Psoas muscle (tissue), 8 donors: ENCODE data around the gene PVRIG. TPM values are rescaled to one million over a fixed set of nuclear protein-coding genes. Genes with fewer than 3 reads are reported as not detected.
A peak's percentile ranks its signal among the peaks of the same experiment; 100 is the strongest.

Experiments used
- ATAC-seq, 4 donors: fragments of 200-7000 bp; cut with Tn5 transposase; one replicate each; pipeline ENCODE4 v1.9.1; 2020; ENCODE audit warnings: moderate library complexity in 3 of 4, mild to moderate bottlenecking in 2 of 4
- DNase-seq, 2 donors: peaks; one replicate each; pipeline ENCODE4 v3.0.0-alpha.2; 2020
- H3K27ac ChIP-seq: fragments of 200-600 bp; one replicate; pipeline ENCODE4 v1.8.0; 2022
- H3K27me3 ChIP-seq, 3 donors: fragments of 200-600 bp in 1 of 3; one replicate each; pipeline versions ENCODE4 v1.6.1 to v1.8.0; 2013 to 2022; ENCODE audit warnings: low read length in 2 of 3, mild to moderate bottlenecking in 2 of 3, moderate library complexity in 1 of 3; ENCODE audit not compliant: insufficient read depth in 3 of 3
- H3K36me3 ChIP-seq, 2 donors: fragments of 200-600 bp in 1 of 2; one replicate each; pipeline versions ENCODE4 v1.6.1 to v1.8.0; 2013 to 2022; ENCODE audit warnings: low read depth in 1 of 2, mild to moderate bottlenecking in 1 of 2, moderate library complexity in 1 of 2; ENCODE audit not compliant: insufficient read depth in 1 of 2
- H3K4me1 ChIP-seq: fragments of 200-600 bp; one replicate; pipeline ENCODE4 v1.8.0; 2022
- H3K4me3 ChIP-seq: fragments of 200-600 bp; one replicate; pipeline ENCODE4 v1.8.0; 2022; ENCODE audit warnings: mild to moderate bottlenecking
- H3K9me3 ChIP-seq: fragments of 200-600 bp; one replicate; pipeline ENCODE4 v1.8.0; 2022
- WGBS, 3 donors: extraction: QIAGEN DNeasy Blood & Tissue Kit; methylation state at CpG; one replicate each; pipeline versions ENCODE4 v1.1.6 to v1.1.7; 2013; 5-methylcytosine and 5-hydroxymethylcytosine counted together
- intact Hi-C, 2 donors: fragments of 100-400 bp; cut with DNase I; formaldehyde crosslinking; loops; one replicate each; pipeline versions ENCODE4 v1.11.0 to v1.14.2; 2022
- polyA plus RNA-seq, 3 donors: library from polyadenylated mRNA; stranded (reverse); fragments of 200-250 nt; gene quantifications; one replicate each; pipeline ENCODE4 v1.2.3, GENCODE V29; 2013
- total RNA-seq, 4 donors: library from RNA; stranded (reverse); fragmentation: NEBNext Ultra II Directional in 2 of 4; extraction: Animal tissue kit (Norgen Biotek cat#: 25700) in 2 of 4; gene quantifications; one replicate each; pipeline versions ENCODE4 v1.2.1 to v1.2.4, GENCODE V29; 2021 to 2023
- TF ChIP-seq, protein P1 (sequence below): fragments of 200-600 bp; IDR thresholded peaks from one replicate; pipeline ENCODE4 v1.8.0; 2022; ENCODE audit warnings: antibody characterized with exemption
- donor health status: healthy with polysubstance abuse.
- donor health status: DM: no; HTN: no; CAD: no; lungs with moderate emphysema.
- donor health status: Bipolar disorder and iron deficiency.
- donor health status: healthy.
- donor health status: DM: yes; HTN: yes; CAD: no.
- donor health status: DM: no; HTN: no; CAD: no.
- donor health status: DM: no; HTN: no; CAD: no.
- donor health status: DM: yes; HTN: yes; CAD: no.

The PVRIG gene
- total and polyA plus RNA-seq, 7 donors: 0.05 to 0.61 (median 0.10) TPM; not detected in 3

DNA sequence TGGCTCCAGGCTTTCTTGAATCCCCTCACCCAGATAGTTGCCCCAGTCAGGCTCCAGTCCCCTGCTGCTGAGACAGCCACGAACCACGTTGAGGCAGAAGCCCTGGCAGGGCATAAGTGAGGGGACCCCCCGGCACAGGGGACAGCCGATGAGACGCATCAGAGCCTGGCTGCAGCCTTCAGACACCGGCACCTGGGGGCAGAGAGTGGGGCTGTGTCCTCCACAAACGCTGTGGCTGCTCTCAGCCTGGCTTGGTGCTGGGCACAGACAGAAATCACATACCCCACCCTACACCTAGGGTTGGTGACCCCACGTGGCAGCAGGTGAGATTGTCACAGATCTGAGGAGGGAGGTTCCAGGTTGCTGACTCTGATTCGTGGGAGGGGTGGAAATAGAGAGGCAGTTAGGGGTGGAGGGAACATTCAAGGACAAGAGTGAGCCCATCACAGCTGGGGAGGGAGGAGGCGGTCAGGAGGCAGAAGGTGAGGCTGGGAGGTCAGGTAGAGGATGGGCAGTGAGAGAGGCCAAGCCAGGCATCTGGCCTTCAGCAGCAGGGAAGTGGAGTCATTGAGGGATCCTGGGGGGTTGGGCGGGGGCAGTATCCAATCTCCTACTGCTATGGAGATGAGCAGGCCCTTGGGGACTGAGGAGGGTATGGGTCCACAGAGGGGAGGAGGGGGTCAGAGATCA is 45.8 kb upstream of the PVRIG start:
- DNase-seq (no peak), ATAC-seq (no peak)
- no peaks in the 10 kb centered on the region for H3K9me3 ChIP-seq
- H3K4me3 ChIP-seq: no peak overlapping the region
- H3K27ac ChIP-seq: no peak overlapping the region
- peaks cover 6% of the 10 kb centered on the region for H3K4me1 ChIP-seq
- H3K36me3 ChIP-seq: no peaks in the 10 kb centered on the region
- peaks cover 0 to 39% (median 8%) of the 10 kb centered on the region in 3 donors for H3K27me3 ChIP-seq
- intact Hi-C loops: no loop called here
- whole genome bisulfite sequencing, 3 donors: 87 to 91% (median 88%) methylated on average over 11 of the region's 11 CpGs
- TF ChIP-seq, protein P1, sequence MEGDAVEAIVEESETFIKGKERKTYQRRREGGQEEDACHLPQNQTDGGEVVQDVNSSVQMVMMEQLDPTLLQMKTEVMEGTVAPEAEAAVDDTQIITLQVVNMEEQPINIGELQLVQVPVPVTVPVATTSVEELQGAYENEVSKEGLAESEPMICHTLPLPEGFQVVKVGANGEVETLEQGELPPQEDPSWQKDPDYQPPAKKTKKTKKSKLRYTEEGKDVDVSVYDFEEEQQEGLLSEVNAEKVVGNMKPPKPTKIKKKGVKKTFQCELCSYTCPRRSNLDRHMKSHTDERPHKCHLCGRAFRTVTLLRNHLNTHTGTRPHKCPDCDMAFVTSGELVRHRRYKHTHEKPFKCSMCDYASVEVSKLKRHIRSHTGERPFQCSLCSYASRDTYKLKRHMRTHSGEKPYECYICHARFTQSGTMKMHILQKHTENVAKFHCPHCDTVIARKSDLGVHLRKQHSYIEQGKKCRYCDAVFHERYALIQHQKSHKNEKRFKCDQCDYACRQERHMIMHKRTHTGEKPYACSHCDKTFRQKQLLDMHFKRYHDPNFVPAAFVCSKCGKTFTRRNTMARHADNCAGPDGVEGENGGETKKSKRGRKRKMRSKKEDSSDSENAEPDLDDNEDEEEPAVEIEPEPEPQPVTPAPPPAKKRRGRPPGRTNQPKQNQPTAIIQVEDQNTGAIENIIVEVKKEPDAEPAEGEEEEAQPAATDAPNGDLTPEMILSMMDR: no peak

- intact Hi-C loops: no loop called here
- H3K4me3 ChIP-seq: no peak overlapping the region
- no peaks in the 10 kb centered on the region for H3K9me3 ChIP-seq
- peaks cover 0 to 39% (median 8%) of the 10 kb centered on the region in 3 donors for H3K27me3 ChIP-seq
- peaks cover 6% of the 10 kb centered on the region for H3K4me1 ChIP-seq
- no peaks in the 10 kb centered on the region for H3K36me3 ChIP-seq
- no peak for DNase-seq
- no peak overlapping the region for H3K27ac ChIP-seq
- WGBS, 3 donors: 84 to 90% (median 89%) methylated on average over 5 of the region's 5 CpGs
- ATAC-seq: no peak
- TF ChIP-seq, protein P1: no peak
Measured at GRCh38 chr7:100174582-100174981, 45.2 kb upstream of the PVRIG start.

- ATAC-seq (no peak), DNase-seq (no peak)
- Histone ChIP-seq H3K4me1 (peaks cover 6% of the 10 kb centered on the region), H3K27me3 (peaks cover 0 to 36% (median 9%) of the 10 kb centered on the region in 3 donors), H3K4me3 (no peak overlapping the region), H3K9me3 (no peaks in the 10 kb centered on the region), H3K36me3 (no peaks in the 10 kb centered on the region), H3K27ac (no peak overlapping the region)
- TF ChIP-seq, protein P1: no peak
- WGBS, 3 donors: 86 to 93% (median 92%) methylated on average over 14 of the region's 14 CpGs
- intact Hi-C loops: no loop called here
Measured at GRCh38 chr7:100175296-100175935, 44.3 kb upstream of the PVRIG start.

GRCh38 chr7:100176096-100177044 is 43.4 kb upstream of the PVRIG start:
- no peaks in the 10 kb centered on the region for H3K9me3 ChIP-seq
- DNase-seq (no peak), ATAC-seq (no peak)
- 48 to 52% (median 48%) methylated on average over 14 of the region's 14 CpGs for WGBS, 3 donors
- intact Hi-C loops: no loop called here
- H3K27me3 ChIP-seq: peaks cover 0 to 31% (median 7%) of the 10 kb centered on the region in 3 donors
- H3K27ac ChIP-seq: no peak overlapping the region
- TF ChIP-seq, protein P1: no peak
- peaks cover 6% of the 10 kb centered on the region for H3K4me1 ChIP-seq
- H3K36me3 ChIP-seq: no peaks in the 10 kb centered on the region
- H3K4me3 ChIP-seq: peak overlapping the region; percentile 64
